OCI-LY1 (cell line): ENCODE measurements around the gene HOXA7.

ENCODE experiments used
- H2AFZ ChIP-seq: fragments of 200-600 bp; sonication (generic), shearing (Covaris generic); 2 replicates; pipeline ENCODE4 v1.6.0; 2014; ENCODE audit warnings: antibody characterized with exemption, mild to moderate bottlenecking, low read length
- H3F3A ChIP-seq: fragments of 200-600 bp; sonication (generic), shearing (Covaris generic); 2 replicates; pipeline ENCODE4 v1.6.0; 2014; ENCODE audit warnings: mild to moderate bottlenecking, antibody characterized with exemption, low read length, moderate library complexity; ENCODE audit not compliant: insufficient read depth
- H3K27ac ChIP-seq: fragments of 200-600 bp; sonication (generic); 2 replicates; pipeline ENCODE4 v1.5.1; 2014; ENCODE audit warnings: low read length, mixed run types, mild to moderate bottlenecking, low read depth; ENCODE audit not compliant: poor library complexity, severe bottlenecking
- H3K27me3 ChIP-seq: fragments of 200-600 bp; sonication (generic); 2 replicates; pipeline ENCODE4 v1.6.0; 2014; ENCODE audit warnings: antibody characterized with exemption, mild to moderate bottlenecking, low read length, moderate library complexity; ENCODE audit not compliant: insufficient read depth
- H3K36me3 ChIP-seq: fragments of 200-600 bp; sonication (generic); 2 replicates; pipeline ENCODE4 v1.6.1; 2014; ENCODE audit warnings: mild to moderate bottlenecking, antibody characterized with exemption, low read length, moderate library complexity, mixed read lengths; ENCODE audit not compliant: insufficient read depth
- H3K4me1 ChIP-seq: fragments of 200-600 bp; sonication (generic); 2 replicates; pipeline ENCODE4 v1.5.1; 2014; ENCODE audit warnings: mild to moderate bottlenecking, low read length, moderate library complexity; ENCODE audit not compliant: insufficient read depth, severe bottlenecking
- H3K4me2 ChIP-seq: fragments of 200-600 bp; sonication (generic), shearing (Covaris generic); 2 replicates; pipeline ENCODE4 v1.6.1; 2014; ENCODE audit warnings: low read length
- H3K4me3 ChIP-seq: fragments of 200-600 bp; sonication (generic); 2 replicates; pipeline ENCODE4 v1.5.1; 2014; ENCODE audit warnings: low read length, low read depth, mild to moderate bottlenecking, mixed read lengths; ENCODE audit not compliant: poor library complexity, severe bottlenecking
- H3K79me2 ChIP-seq: fragments of 200-600 bp; shearing (Covaris generic); 2 replicates; pipeline ENCODE4 v1.6.1; 2016; ENCODE audit warnings: mixed run types, low read length, mixed read lengths; ENCODE audit not compliant: insufficient read depth
- H3K9ac ChIP-seq: fragments of 200-600 bp; sonication (generic), shearing (Covaris generic); 2 replicates; pipeline ENCODE4 v1.6.1; 2014; ENCODE audit warnings: mild to moderate bottlenecking, low read length, mixed read lengths
- H3K9me2 ChIP-seq: fragments of 200-600 bp; sonication (generic), shearing (Covaris generic); 2 replicates; pipeline ENCODE4 v1.6.1; 2014; ENCODE audit warnings: low read depth, mild to moderate bottlenecking, low read length, mixed read lengths
- H3K9me3 ChIP-seq: fragments of 200-600 bp; shearing (Covaris generic); 2 replicates; pipeline ENCODE4 v1.6.1; 2014; ENCODE audit warnings: low read length, mixed read lengths
- H4K20me1 ChIP-seq: fragments of 200-600 bp; sonication (generic), shearing (Covaris generic); 2 replicates; pipeline ENCODE4 v1.6.0; 2016; ENCODE audit warnings: mild to moderate bottlenecking, low read length; ENCODE audit not compliant: insufficient read depth
- CTCF ChIP-seq: fragments of 200-600 bp; sonication (generic), shearing (Covaris generic); IDR thresholded peaks from 2 replicates; pipeline ENCODE4 v1.5.1; 2017; ENCODE audit warnings: mild to moderate bottlenecking, antibody characterized with exemption, low read length, moderate library complexity, mixed read lengths
- EZH2 ChIP-seq: fragments of 200-600 bp; sonication (generic), shearing (Covaris generic); IDR thresholded peaks from 2 replicates; pipeline ENCODE4 v1.8.0; 2017; ENCODE audit warnings: borderline replicate concordance, mixed run types, mild to moderate bottlenecking, antibody characterized with exemption, low read length, moderate library complexity, mixed read lengths

Gene HOXA7

GRCh38 chr7:27128776-27129728 lies 27.4 kb downstream of the HOXA7 start:
- Histone ChIP-seq H4K20me1 (no peaks in the 10 kb centered on the region), H3K4me2 (no peak overlapping the region), H3K9me3 (no peaks in the 10 kb centered on the region), H2AFZ (no peak overlapping the region), H3K9ac (no peak overlapping the region), H3F3A (no peaks in the 10 kb centered on the region), H3K79me2 (no peaks in the 10 kb centered on the region), H3K36me3 (no peaks in the 10 kb centered on the region), H3K4me3 (no peak overlapping the region), H3K9me2 (no peaks in the 10 kb centered on the region), H3K27me3 (no peaks in the 10 kb centered on the region), H3K4me1 (no peaks in the 10 kb centered on the region), H3K27ac (no peak overlapping the region)
- TF ChIP-seq CTCF (no peak), EZH2 (no peak)

GRCh38 chr7:27128034-27128433 lies 28.4 kb downstream of the HOXA7 start:
- Histone ChIP-seq H3K27me3 (no peaks in the 10 kb centered on the region), H3K27ac (no peak overlapping the region), H3K79me2 (no peaks in the 10 kb centered on the region), H3K9ac (no peak overlapping the region), H4K20me1 (no peaks in the 10 kb centered on the region), H3K4me2 (no peak overlapping the region), H3K9me3 (no peaks in the 10 kb centered on the region), H3K4me3 (no peak overlapping the region), H3K36me3 (no peaks in the 10 kb centered on the region), H2AFZ (no peak overlapping the region), H3K9me2 (no peaks in the 10 kb centered on the region), H3F3A (no peaks in the 10 kb centered on the region), H3K4me1 (no peaks in the 10 kb centered on the region)
- no peak for TF ChIP-seq EZH2
- no peak for TF ChIP-seq CTCF

- no peaks in the 10 kb centered on the region for H3K4me1 ChIP-seq
- H3K9ac ChIP-seq = no peak overlapping the region
- H3K9me3 ChIP-seq = no peaks in the 10 kb centered on the region
- no peaks in the 10 kb centered on the region; the same call in 1 of the 2 replicates for H3K27me3 ChIP-seq
- H3K27ac ChIP-seq = no peak overlapping the region
- no peak for TF ChIP-seq EZH2
- no peak for TF ChIP-seq CTCF
- H2AFZ ChIP-seq = no peak overlapping the region
- no peak overlapping the region for H3K4me3 ChIP-seq
- H3K9me2 ChIP-seq = no peaks in the 10 kb centered on the region
- H3K36me3 ChIP-seq = no peaks in the 10 kb centered on the region
- H3K4me2 ChIP-seq = no peak overlapping the region
- H3F3A ChIP-seq = no peaks in the 10 kb centered on the region
- no peaks in the 10 kb centered on the region for H3K79me2 ChIP-seq
- H4K20me1 ChIP-seq = no peaks in the 10 kb centered on the region
Observed at GRCh38 chr7:27126596-27127327, 29.7 kb downstream of the HOXA7 start.
